Mesenchymal stem cell (in vitro differentiated cells and primary cell): Measurements from ENCODE around the gene ZNF503.

Experiments
- DNase-seq: peaks from one replicate; pipeline ENCODE4 v3.0.0-alpha.2; 2013
- H2AFZ ChIP-seq: one replicate; pipeline ENCODE4 v1.6.1; 2013; ENCODE audit warnings: low read depth, mild to moderate bottlenecking, control low read depth, inconsistent platforms, low read length, moderate library complexity
- H2AK5ac ChIP-seq: 2 replicates; pipeline ENCODE4 v1.6.1; 2013; ENCODE audit warnings: low read length, moderate library complexity, mild to moderate bottlenecking, inconsistent platforms; ENCODE audit not compliant: severe bottlenecking
- H2BK120ac ChIP-seq: one replicate; pipeline ENCODE4 v1.6.1; 2013; ENCODE audit warnings: low read depth, mild to moderate bottlenecking, inconsistent platforms, low read length, moderate library complexity
- H2BK12ac ChIP-seq, 2 experiments: one replicate each; pipeline ENCODE4 v1.6.1; 2013; ENCODE audit warnings: inconsistent platforms in 2 of 2, low read length in 2 of 2, mild to moderate bottlenecking in 2 of 2, moderate library complexity in 2 of 2, control low read depth in 1 of 2
- H2BK15ac ChIP-seq: one replicate; pipeline ENCODE4 v1.6.1; 2013; ENCODE audit warnings: mild to moderate bottlenecking, low read depth, inconsistent platforms; ENCODE audit not compliant: poor library complexity, severe bottlenecking
- H2BK5ac ChIP-seq: 2 replicates; pipeline ENCODE4 v1.6.1; 2013; ENCODE audit warnings: low read depth, mild to moderate bottlenecking, low read length, control low read depth, inconsistent platforms; ENCODE audit not compliant: poor library complexity, severe bottlenecking
- H3K14ac ChIP-seq, 2 experiments: one replicate each; pipeline ENCODE4 v1.6.1; 2013; ENCODE audit warnings: inconsistent platforms in 2 of 2, low read length in 2 of 2, control low read depth in 1 of 2, mild to moderate bottlenecking in 1 of 2, moderate library complexity in 1 of 2
- H3K18ac ChIP-seq, 2 experiments: one replicate each; pipeline ENCODE4 v1.6.1; 2013; ENCODE audit warnings: inconsistent platforms in 2 of 2, low read length in 2 of 2, control low read depth in 1 of 2, low read depth in 1 of 2, mild to moderate bottlenecking in 1 of 2
- H3K23ac ChIP-seq, 2 experiments: one replicate each; pipeline ENCODE4 v1.6.1; 2013; ENCODE audit warnings: inconsistent platforms in 2 of 2, low read length in 2 of 2, mild to moderate bottlenecking in 2 of 2, moderate library complexity in 2 of 2, control low read depth in 1 of 2
- H3K27ac ChIP-seq: 2 replicates; pipeline ENCODE4 v1.5.1; 2013; ENCODE audit warnings: mild to moderate bottlenecking, moderate library complexity, low read length, control low read depth, inconsistent platforms; ENCODE audit not compliant: poor library complexity, severe bottlenecking
- H3K27me3 ChIP-seq, 2 experiments: 2 replicates each; pipeline versions ENCODE4 v1.6.1 to v1.7.0; 2013; ENCODE audit warnings: low read length in 2 of 2, mild to moderate bottlenecking in 2 of 2, moderate library complexity in 2 of 2, control low read depth in 1 of 2, inconsistent platforms in 1 of 2; ENCODE audit not compliant: control insufficient read depth in 1 of 2, insufficient read depth in 1 of 2
- H3K36me3 ChIP-seq, 2 experiments: 2 replicates each; pipeline versions ENCODE4 v1.6.1 to v1.7.0; 2013; ENCODE audit warnings: low read length in 2 of 2, control low read depth in 1 of 2, inconsistent platforms in 1 of 2, low read depth in 1 of 2, mild to moderate bottlenecking in 1 of 2; ENCODE audit not compliant: insufficient read depth in 2 of 2, control insufficient read depth in 1 of 2
- H3K4ac ChIP-seq, 2 experiments: one replicate each; pipeline ENCODE4 v1.6.1; 2013; ENCODE audit warnings: inconsistent platforms in 2 of 2, low read length in 2 of 2, mild to moderate bottlenecking in 2 of 2, moderate library complexity in 2 of 2, control low read depth in 1 of 2, low read depth in 1 of 2
- H3K4me1 ChIP-seq: 2 replicates; pipeline ENCODE4 v1.6.1; 2013; ENCODE audit warnings: low read depth, low read length, control low read depth; ENCODE audit not compliant: control insufficient read depth, insufficient read depth
- H3K4me2 ChIP-seq: 2 replicates; pipeline ENCODE4 v1.6.1; 2013; ENCODE audit warnings: low read length, mild to moderate bottlenecking, inconsistent platforms; ENCODE audit not compliant: poor library complexity, severe bottlenecking
- H3K4me3 ChIP-seq, 2 experiments: 2 replicates each; pipeline versions ENCODE4 v1.5.1 to v1.7.0; 2013; ENCODE audit warnings: low read length in 2 of 2, mild to moderate bottlenecking in 2 of 2, control low read depth in 1 of 2, low read depth in 1 of 2; ENCODE audit not compliant: insufficient read depth in 1 of 2
- H3K79me1 ChIP-seq: replicated peaks from 2 replicates; pipeline ENCODE4 v1.6.1; 2013; ENCODE audit warnings: mild to moderate bottlenecking, control low read depth, low read length, inconsistent platforms; ENCODE audit not compliant: poor library complexity, severe bottlenecking
- H3K9ac ChIP-seq: 2 replicates; pipeline ENCODE4 v1.7.0; 2013; ENCODE audit warnings: mild to moderate bottlenecking, low read length, moderate library complexity
- H3K9me3 ChIP-seq: 2 replicates; pipeline ENCODE4 v1.7.0; 2013; ENCODE audit warnings: mild to moderate bottlenecking, low read length; ENCODE audit not compliant: control insufficient read depth
- H4K8ac ChIP-seq: one replicate; pipeline ENCODE4 v1.6.1; 2013; ENCODE audit warnings: inconsistent platforms, mild to moderate bottlenecking, low read length, moderate library complexity
- H4K91ac ChIP-seq: one replicate; pipeline ENCODE4 v1.6.1; 2013; ENCODE audit warnings: mild to moderate bottlenecking, low read length, inconsistent platforms
- WGBS: methylation state at CpG from one replicate; pipeline ENCODE4 v1.1.7; 2013; ENCODE audit warnings: mixed read lengths; 5-methylcytosine and 5-hydroxymethylcytosine counted together

ZNF503 gene

GRCh38 chr10:75404815-75405597, 3.4 kb upstream of the ZNF503 start:
- Histone ChIP-seq H2AK5ac (no peak overlapping the region), H3K4me3 (peak overlapping the region in 1 of 2 experiments; percentile 97), H2BK120ac (no peak overlapping the region), H3K27ac (no peak overlapping the region), H3K27me3 (peaks cover 0 to 72% of the 10 kb centered on the region in 2 experiments), H2AFZ (no peak overlapping the region), H4K91ac (peak overlapping the region; percentile 66), H3K79me1 (peaks cover 3% of the 10 kb centered on the region), H3K9ac (peak overlapping the region; percentile 100), H3K9me3 (no peaks in the 10 kb centered on the region), H3K4me1 (peaks cover 47% of the 10 kb centered on the region), H2BK12ac (peak overlapping the region in 1 of 2 experiments; percentile 89), H2BK15ac (peak overlapping the region; percentile 18), H3K18ac (peak overlapping the region; percentile 30 to 54), H3K36me3 (peaks cover 6 to 8% of the 10 kb centered on the region in 2 experiments), H3K14ac (no peak overlapping the region), H4K8ac (peak overlapping the region; percentile 53), H3K4me2 (peak overlapping the region; percentile 5), H2BK5ac (no peak overlapping the region), H3K4ac (no peak overlapping the region), H3K23ac (no peak overlapping the region)
- WGBS, result 3% methylated on average over 56 of the region's 56 CpGs
- DNase-seq, result no peak

DNA sequence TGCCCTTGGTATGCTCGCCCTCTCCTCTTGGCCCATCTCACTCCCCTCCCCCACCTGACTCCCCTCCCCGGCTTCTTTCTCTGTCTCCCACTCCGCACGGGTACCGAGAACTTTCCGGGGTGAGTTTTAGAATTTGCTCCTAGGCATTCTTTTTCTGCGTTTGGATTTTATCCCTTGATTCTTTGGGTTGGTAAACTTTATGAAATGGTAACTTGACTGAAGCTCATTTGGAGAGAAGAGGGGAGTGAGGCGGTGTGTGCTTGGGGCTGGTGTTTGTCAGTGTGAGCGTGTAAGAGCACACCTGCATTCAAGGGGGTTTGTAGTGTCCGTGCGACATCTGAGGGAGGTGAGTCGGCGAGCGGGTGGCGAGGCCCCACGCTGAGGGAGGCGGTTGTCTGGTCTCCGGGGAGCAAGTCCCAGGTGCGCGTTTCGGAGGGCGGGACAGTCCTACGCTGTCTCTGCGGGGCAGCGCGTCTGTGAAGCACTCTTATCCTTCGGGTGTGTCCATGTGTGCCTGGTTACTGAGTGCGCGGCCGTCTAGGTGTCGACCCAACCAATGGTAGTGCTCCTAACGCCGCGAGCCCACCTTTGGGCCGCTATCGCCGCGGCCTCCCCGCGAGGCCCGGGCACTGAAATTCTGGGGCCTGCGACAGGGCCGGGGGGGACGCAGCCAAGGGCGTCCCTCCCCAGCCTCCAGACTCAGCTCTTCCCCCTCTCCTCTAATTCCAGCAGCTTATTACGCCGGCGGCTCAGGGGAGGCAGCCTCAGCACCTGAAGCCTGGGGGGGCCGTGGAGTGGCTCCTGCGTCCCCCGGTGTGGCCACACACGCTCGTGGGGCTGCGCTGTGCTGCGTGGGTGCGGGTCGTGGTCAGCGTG, 2.6 kb upstream of the ZNF503 start:
- peaks cover 7 to 15% of the 10 kb centered on the region in 2 experiments for H3K36me3 ChIP-seq
- H3K4me1 ChIP-seq, result peaks cover 50% of the 10 kb centered on the region
- H2BK120ac ChIP-seq, result no peak overlapping the region
- peak overlapping the region in 1 of 2 experiments; percentile 89 for H2BK12ac ChIP-seq
- peak overlapping the region; percentile 16 for H4K8ac ChIP-seq
- no peak overlapping the region for H2AK5ac ChIP-seq
- 2% methylated on average over 57 of the region's 58 CpGs for WGBS
- no peak overlapping the region for H3K27ac ChIP-seq
- H3K9me3 ChIP-seq, result no peaks in the 10 kb centered on the region
- peak overlapping the region; percentile 87 for H3K4me2 ChIP-seq
- peak overlapping the region; percentile 44 for H2BK15ac ChIP-seq
- peak overlapping the region in 1 of 2 experiments; percentile 90 for H3K23ac ChIP-seq
- peak overlapping the region in 1 of 2 experiments; percentile 11 for H3K4ac ChIP-seq
- H3K27me3 ChIP-seq, result peaks cover 0 to 64% of the 10 kb centered on the region in 2 experiments
- H2AFZ ChIP-seq, result no peak overlapping the region
- H3K9ac ChIP-seq, result peak overlapping the region; percentile 100
- H3K4me3 ChIP-seq, result peak overlapping the region in 1 of 2 experiments; percentile 97
- H3K18ac ChIP-seq, result peak overlapping the region in 1 of 2 experiments; percentile 75
- H4K91ac ChIP-seq, result no peak overlapping the region
- no peak overlapping the region for H2BK5ac ChIP-seq
- peak overlapping the region in 1 of 2 experiments; percentile 2 for H3K14ac ChIP-seq
- DNase-seq, result no peak
- H3K79me1 ChIP-seq, result peaks cover 3% of the 10 kb centered on the region

GRCh38 chr10:75403144-75403938, 1.8 kb upstream of the ZNF503 start:
- peak overlapping the region; percentile 100 for H3K9ac ChIP-seq
- H3K79me1 ChIP-seq, result peaks cover 3% of the 10 kb centered on the region
- peaks cover 13 to 23% of the 10 kb centered on the region in 2 experiments for H3K36me3 ChIP-seq
- peak overlapping the region in 1 of 2 experiments; percentile 34 for H3K4ac ChIP-seq
- no peak overlapping the region for H2BK5ac ChIP-seq
- peak overlapping the region in 1 of 2 experiments; percentile 71 for H3K23ac ChIP-seq
- peak overlapping the region; percentile 89 for H2BK120ac ChIP-seq
- H3K4me2 ChIP-seq, result peak overlapping the region; percentile 87
- H2BK12ac ChIP-seq, result peak overlapping the region; percentile 46 to 82
- H3K27ac ChIP-seq, result no peak overlapping the region
- no peaks in the 10 kb centered on the region for H3K9me3 ChIP-seq
- DNase-seq, result peak; percentile 70
- H2AFZ ChIP-seq, result no peak overlapping the region
- peak overlapping the region; percentile 40 to 82 for H3K18ac ChIP-seq
- peak overlapping the region; percentile 94 for H2BK15ac ChIP-seq
- peak overlapping the region; percentile 48 to 97 for H3K4me3 ChIP-seq
- H3K4me1 ChIP-seq, result peaks cover 51% of the 10 kb centered on the region
- H2AK5ac ChIP-seq, result no peak overlapping the region
- H4K91ac ChIP-seq, result peak overlapping the region; percentile 57
- under 1% methylated on average over 40 of the region's 56 CpGs for WGBS
- H3K14ac ChIP-seq, result no peak overlapping the region
- peaks cover 0 to 56% of the 10 kb centered on the region in 2 experiments for H3K27me3 ChIP-seq
- H4K8ac ChIP-seq, result peak overlapping the region; percentile 52
